Omental fat pad (tissue), 4 donors: ENCODE results near the gene HK2. TPM values are rescaled to one million over a fixed set of nuclear protein-coding genes. Genes with fewer than 3 reads are reported as not detected.
A peak's percentile ranks its signal among the peaks of the same experiment; 100 is the strongest.

Source experiments
- ATAC-seq: fragments of 150-250 bp; one replicate; pipeline ENCODE4 v1.9.1; 2016; ENCODE audit warnings: mild to moderate bottlenecking, moderate library complexity; ENCODE audit not compliant: low FRiP score
- DNase-seq: peaks from one replicate; pipeline ENCODE4 v3.0.0-alpha.2; 2019; ENCODE audit warnings: low spot score
- CTCF ChIP-seq, 3 donors: fragments of 450-650 bp; IDR thresholded peaks; one replicate each; pipeline ENCODE4 v1.5.1; 2016 to 2017; ENCODE audit warnings: antibody characterized with exemption in 3 of 3, mild to moderate bottlenecking in 3 of 3, moderate library complexity in 2 of 3
- total RNA-seq, 4 donors: library from RNA; depleted of rRNA; stranded (reverse); fragments of >200 nt; gene quantifications; one replicate each; pipeline ENCODE4 v1.1.0, GENCODE V29; 2016

The HK2 gene
- total RNA-seq, 4 donors from 2014 or later, result 31.3 to 79.9 (median 43.8) TPM

GRCh38 chr2:74911061-74911460, 77.1 kb downstream of the HK2 start:
- DNase-seq (no peak), ATAC-seq (no peak)
- no peak for TF ChIP-seq CTCF (IDR thresholded peaks at IDR 0.05)

DNA sequence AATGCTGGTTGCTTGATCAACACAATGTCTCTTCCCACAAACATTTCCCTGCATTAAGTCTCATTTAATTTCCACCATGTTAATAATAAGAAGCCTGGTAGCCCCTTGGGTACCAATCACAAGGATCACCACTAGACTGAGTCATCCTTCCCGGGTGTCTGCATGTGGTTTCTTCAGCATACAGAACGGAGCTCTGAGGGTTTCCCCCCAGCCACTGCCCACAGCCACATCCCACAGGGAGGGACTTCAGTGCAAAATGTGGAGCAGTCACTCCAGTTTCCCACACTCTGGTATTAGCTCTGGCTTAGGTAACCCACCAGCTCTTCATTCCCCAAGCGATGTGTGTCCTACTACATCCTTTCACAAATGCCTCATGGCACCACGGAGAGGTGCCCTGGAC, 81.8 kb downstream of the HK2 start:
- ATAC-seq, result no peak
- no peak for TF ChIP-seq CTCF (IDR thresholded peaks at IDR 0.05)
- no peak for DNase-seq

GRCh38 chr2:74916394-74916793, 82.5 kb downstream of the HK2 start:
- DNase-seq (no peak), ATAC-seq (no peak)
- no peak for TF ChIP-seq CTCF (IDR thresholded peaks at IDR 0.05)

DNA sequence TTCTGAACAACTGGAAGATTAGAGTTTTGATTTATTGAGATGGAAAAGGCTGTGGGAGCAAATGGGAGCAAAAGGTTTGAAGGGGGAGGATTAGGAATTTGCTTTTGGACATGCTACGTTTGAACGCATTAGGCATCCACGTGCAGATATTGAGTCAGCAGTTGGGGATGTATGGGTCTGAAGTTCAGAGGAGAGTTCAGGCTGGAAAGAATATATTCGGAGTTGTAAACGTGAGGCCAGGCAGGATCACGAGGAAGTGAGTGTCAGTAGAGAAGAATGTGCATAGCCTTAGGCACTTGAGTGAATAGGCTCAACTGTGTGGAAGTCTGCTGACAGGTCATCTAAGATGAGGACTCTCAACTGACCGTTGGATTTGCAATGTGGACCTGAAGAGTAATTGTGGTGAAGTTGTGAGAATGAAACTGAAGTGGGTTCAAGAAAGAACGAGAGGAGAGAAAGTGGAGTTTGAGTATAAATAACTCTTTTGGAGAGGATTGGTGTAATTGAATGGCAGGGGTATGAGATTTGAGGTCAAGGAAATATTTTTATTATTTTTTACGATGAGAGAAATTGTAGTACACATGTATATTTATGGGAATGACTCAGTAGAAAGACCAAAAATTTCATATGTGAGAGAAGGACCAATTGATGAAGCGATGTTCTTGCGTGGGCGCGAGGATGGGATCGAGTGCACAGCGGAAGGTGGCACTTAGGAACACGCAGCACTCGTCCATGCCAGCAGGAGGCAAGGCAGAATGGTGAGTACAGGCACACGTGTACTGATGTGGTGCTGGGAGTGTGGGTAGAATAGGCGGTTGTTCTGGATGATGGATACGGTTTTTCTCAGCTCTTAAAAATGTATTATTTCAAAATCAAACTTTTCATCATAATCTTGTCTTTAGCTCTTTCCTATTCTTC, 84.0 kb downstream of the HK2 start:
- no peak for DNase-seq
- TF ChIP-seq CTCF (IDR thresholded peaks at IDR 0.05), result no peak
- no peak for ATAC-seq

DNA sequence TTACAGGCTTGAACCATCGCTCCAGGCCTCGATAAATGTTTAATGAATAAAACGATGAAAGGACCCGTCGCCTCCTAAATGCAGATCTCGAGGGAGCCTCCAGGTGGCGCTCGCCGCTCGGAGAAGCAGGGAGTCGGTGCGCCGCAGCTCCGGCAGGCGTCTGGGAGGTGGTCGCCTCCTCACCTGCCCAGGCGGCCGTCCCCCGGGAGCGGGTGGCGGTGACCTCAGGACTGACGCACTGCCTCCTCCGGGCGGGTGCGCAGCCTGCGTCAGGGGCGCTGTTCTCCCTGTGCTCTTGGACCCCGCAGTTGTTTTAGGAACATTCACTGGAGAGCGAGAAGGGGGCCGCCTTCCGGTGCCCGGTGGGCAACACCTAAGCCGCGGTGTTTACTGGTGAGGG, 85.9 kb downstream of the HK2 start:
- ATAC-seq, result peak; percentile 62
- peak in 1 of 3 donors; percentile 31 for TF ChIP-seq CTCF (IDR thresholded peaks at IDR 0.05)
- peak; percentile 31 for DNase-seq

- DNase-seq (no peak), ATAC-seq (no peak)
- TF ChIP-seq CTCF (IDR thresholded peaks at IDR 0.05), result no peak
These were observed 87.4 kb downstream of the HK2 start for GRCh38 chr2:74921236-74921736.
